Thoracic aorta (tissue), 2 donors: ENCODE results near the gene PCBD2. TPM values are rescaled to one million over a fixed set of nuclear protein-coding genes. Genes with fewer than 3 reads are reported as not detected.

Experiments
- ATAC-seq: fragments of 150-250 bp; one replicate; pipeline ENCODE4 v1.8.0; 2017; ENCODE audit warnings: low read depth; ENCODE audit not compliant: insufficient number of reproducible peaks, low FRiP score
- DNase-seq: peaks from one replicate; pipeline ENCODE4 v3.0.0-alpha.2; 2020; ENCODE audit warnings: low spot score
- H3K27ac ChIP-seq, 2 donors: fragments of 200-600 bp; sonication (generic); 1 replicate in 1 of 2; 2 replicates in 1 of 2; pipeline ENCODE4 v1.5.1; 2016; ENCODE audit warnings: mild to moderate bottlenecking in 2 of 2, moderate library complexity in 2 of 2
- H3K27me3 ChIP-seq: fragments of 200-600 bp; sonication (generic); replicated peaks from 2 replicates; pipeline ENCODE4 v1.6.0; 2016; ENCODE audit warnings: mild to moderate bottlenecking; ENCODE audit not compliant: insufficient read depth
- H3K36me3 ChIP-seq: fragments of 200-600 bp; sonication (generic); one replicate; pipeline ENCODE4 v1.5.1; 2016
- H3K4me1 ChIP-seq, 2 donors: fragments of 200-600 bp; sonication (generic); 1 replicate in 1 of 2; 2 replicates in 1 of 2; pipeline versions ENCODE4 v1.5.1 to v1.6.0; 2016; ENCODE audit warnings: low read depth in 2 of 2, mild to moderate bottlenecking in 1 of 2; ENCODE audit not compliant: control insufficient read depth in 1 of 2
- H3K4me3 ChIP-seq: fragments of 200-600 bp; sonication (generic); 2 replicates; pipeline ENCODE4 v1.5.1; 2016; ENCODE audit warnings: mild to moderate bottlenecking
- H3K9me3 ChIP-seq: fragments of 200-600 bp; sonication (generic); 2 replicates; pipeline ENCODE4 v1.5.1; 2016
- CTCF ChIP-seq: fragments of 200-600 bp; sonication (generic); IDR thresholded peaks from one replicate; pipeline ENCODE4 v1.5.1; 2019; ENCODE audit warnings: antibody characterized with exemption
- total RNA-seq, 2 donors: library from RNA; depleted of rRNA; stranded (reverse); fragments of >200 nt; gene quantifications; one replicate each; pipeline versions ENCODE4 v1.1.0 to v1.2.3, GENCODE V29; 2016

The PCBD2 gene
- total RNA-seq, 2 donors from 2014 or later: 6.9 to 10.4 TPM

- ATAC-seq: no peak
- no peaks in the 10 kb centered on the region for H3K27me3 ChIP-seq
Measured at GRCh38 chr5:134887593-134888159, 17.3 kb upstream of the PCBD2 start.

GRCh38 chr5:134889335-134889734, 15.6 kb upstream of the PCBD2 start:
- no peak for TF ChIP-seq CTCF
- no peak for ATAC-seq
- no peaks in the 10 kb centered on the region for H3K4me1 ChIP-seq
- no peak for DNase-seq
- no peak overlapping the region for H3K27ac ChIP-seq
- no peak overlapping the region for H3K4me3 ChIP-seq
- no peaks in the 10 kb centered on the region for H3K27me3 ChIP-seq
- no peaks in the 10 kb centered on the region for H3K9me3 ChIP-seq
- H3K36me3 ChIP-seq: peaks cover 18% of the 10 kb centered on the region

More at GRCh38 chr5:134887593-134888159, 17.3 kb upstream of the PCBD2 start:
- Histone ChIP-seq H3K4me3 (no peak overlapping the region), H3K27ac (no peak overlapping the region), H3K9me3 (no peaks in the 10 kb centered on the region), H3K36me3 (peaks cover 18% of the 10 kb centered on the region), H3K4me1 (no peaks in the 10 kb centered on the region)
- no peak for DNase-seq
- TF ChIP-seq CTCF: no peak

- ATAC-seq: no peak
- no peak for TF ChIP-seq CTCF
- Histone ChIP-seq H3K9me3 (no peaks in the 10 kb centered on the region), H3K4me3 (no peak overlapping the region), H3K4me1 (no peaks in the 10 kb centered on the region), H3K27ac (no peak overlapping the region), H3K27me3 (no peaks in the 10 kb centered on the region), H3K36me3 (peaks cover 22% of the 10 kb centered on the region)
- DNase-seq: no peak
Measured at GRCh38 chr5:134891473-134891872, 13.5 kb upstream of the PCBD2 start.

- no peak for DNase-seq
- no peaks in the 10 kb centered on the region for H3K27me3 ChIP-seq
- H3K36me3 ChIP-seq: peaks cover 22% of the 10 kb centered on the region
- no peak for TF ChIP-seq CTCF
- no peaks in the 10 kb centered on the region for H3K4me1 ChIP-seq
- ATAC-seq: no peak
- H3K9me3 ChIP-seq: no peaks in the 10 kb centered on the region
- H3K4me3 ChIP-seq: no peak overlapping the region
- no peak overlapping the region for H3K27ac ChIP-seq
Measured at GRCh38 chr5:134892282-134892681, 12.6 kb upstream of the PCBD2 start.

- no peak overlapping the region for H3K27ac ChIP-seq
- H3K4me3 ChIP-seq: no peak overlapping the region
- ATAC-seq (no peak), DNase-seq (no peak)
- peaks cover 22% of the 10 kb centered on the region for H3K36me3 ChIP-seq
- no peak for TF ChIP-seq CTCF
- no peaks in the 10 kb centered on the region for H3K4me1 ChIP-seq
- no peaks in the 10 kb centered on the region for H3K27me3 ChIP-seq
- no peaks in the 10 kb centered on the region for H3K9me3 ChIP-seq
Measured at GRCh38 chr5:134892926-134893325, 12.0 kb upstream of the PCBD2 start.
